ENCODE data around the gene RXRG. TPM values are rescaled to one million over a fixed set of nuclear protein-coding genes. Genes with fewer than 3 reads are reported as not detected.

The RXRG gene
- total RNA-seq, 4 donors from 2014 or later = 0.17 to 1.5 TPM; not detected in 2

DNA sequence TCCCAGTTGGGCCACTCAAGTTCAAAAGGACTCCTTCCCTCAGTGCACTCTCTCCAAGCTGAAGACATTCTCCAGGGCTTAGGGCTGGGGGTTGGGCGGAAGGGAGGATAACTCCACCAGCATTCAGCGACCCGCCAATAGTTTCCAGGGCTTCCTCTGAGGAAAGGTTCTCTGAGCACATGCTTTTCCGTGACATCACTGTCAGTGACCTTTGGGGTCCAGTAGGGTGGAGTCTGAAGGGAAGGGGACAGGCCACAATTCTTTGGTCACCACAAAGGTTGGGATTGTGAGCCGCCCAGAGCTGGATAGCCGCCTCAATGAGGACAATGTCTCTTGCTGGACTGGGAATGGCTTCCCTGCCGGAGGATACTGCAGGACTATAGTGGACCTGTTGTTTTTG, 22.8 kb upstream of the RXRG start:
- TF ChIP-seq, protein P1, sequence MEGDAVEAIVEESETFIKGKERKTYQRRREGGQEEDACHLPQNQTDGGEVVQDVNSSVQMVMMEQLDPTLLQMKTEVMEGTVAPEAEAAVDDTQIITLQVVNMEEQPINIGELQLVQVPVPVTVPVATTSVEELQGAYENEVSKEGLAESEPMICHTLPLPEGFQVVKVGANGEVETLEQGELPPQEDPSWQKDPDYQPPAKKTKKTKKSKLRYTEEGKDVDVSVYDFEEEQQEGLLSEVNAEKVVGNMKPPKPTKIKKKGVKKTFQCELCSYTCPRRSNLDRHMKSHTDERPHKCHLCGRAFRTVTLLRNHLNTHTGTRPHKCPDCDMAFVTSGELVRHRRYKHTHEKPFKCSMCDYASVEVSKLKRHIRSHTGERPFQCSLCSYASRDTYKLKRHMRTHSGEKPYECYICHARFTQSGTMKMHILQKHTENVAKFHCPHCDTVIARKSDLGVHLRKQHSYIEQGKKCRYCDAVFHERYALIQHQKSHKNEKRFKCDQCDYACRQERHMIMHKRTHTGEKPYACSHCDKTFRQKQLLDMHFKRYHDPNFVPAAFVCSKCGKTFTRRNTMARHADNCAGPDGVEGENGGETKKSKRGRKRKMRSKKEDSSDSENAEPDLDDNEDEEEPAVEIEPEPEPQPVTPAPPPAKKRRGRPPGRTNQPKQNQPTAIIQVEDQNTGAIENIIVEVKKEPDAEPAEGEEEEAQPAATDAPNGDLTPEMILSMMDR (IDR thresholded peaks at IDR 0.05; ENCODE audit: low read depth) = no peak

DNA sequence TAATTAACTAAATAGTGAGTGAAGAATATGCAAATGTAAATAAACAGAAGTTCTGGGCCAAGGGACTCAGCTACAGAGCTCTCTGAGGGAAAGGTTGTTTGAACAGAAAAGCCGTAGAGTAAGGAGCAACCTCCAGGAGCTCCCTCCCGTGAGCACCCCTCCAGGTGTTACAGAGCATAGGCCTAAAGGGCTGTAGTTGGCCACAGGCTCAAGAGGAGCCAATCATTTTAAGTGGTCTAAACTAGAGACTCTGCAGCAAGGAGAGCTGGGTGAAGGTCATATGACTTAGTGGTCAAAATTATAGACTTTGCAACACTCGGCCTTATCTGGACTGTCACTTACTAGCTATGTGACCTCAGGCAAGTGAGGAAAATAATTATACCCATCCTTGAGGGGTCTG, 19.1 kb upstream of the RXRG start:
- TF ChIP-seq, protein P1 (IDR thresholded peaks at IDR 0.05; ENCODE audit: low read depth) = no peak

DNA sequence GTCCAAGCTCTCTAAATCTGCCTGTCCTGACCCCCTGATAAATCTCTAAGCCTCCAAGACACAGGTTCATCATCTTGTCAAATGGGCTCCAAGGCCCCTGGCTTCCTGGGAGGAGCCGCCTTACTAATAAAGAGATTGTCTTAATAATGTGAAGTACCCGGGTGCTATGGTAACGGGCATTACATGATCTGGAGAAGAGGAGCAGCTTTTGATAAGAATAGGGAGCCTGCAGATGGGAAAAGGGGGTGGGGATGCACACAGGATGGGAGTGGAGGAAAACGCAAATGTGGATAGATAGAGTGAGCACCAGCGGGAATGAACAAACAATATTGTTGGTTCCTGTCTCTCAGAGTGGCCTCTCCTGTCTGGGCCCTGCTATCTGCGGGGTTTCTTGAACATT, 11.9 kb upstream of the RXRG start:
- TF ChIP-seq, protein P1 (IDR thresholded peaks at IDR 0.05; ENCODE audit: low read depth) = no peak

DNA sequence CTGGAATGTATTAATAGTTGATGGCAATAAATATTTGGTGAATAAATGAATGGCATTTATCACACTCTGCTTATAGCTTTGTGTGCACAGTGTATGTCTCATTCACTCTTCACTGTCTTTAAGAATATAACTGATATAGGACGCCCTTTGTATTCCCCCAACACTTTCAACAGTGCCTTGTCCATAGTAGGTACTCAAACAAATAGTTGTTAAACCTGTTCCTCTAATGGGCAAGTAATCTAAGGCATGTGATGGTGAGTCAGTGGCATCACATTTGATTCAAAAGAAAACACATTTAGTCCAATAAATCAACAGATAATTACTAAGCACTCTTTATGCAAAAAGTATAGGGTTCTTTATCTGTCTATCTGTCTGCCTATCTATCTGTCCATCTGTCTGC, 11.2 kb upstream of the RXRG start:
- TF ChIP-seq, protein P1 (IDR thresholded peaks at IDR 0.05; ENCODE audit: low read depth) = no peak

DNA sequence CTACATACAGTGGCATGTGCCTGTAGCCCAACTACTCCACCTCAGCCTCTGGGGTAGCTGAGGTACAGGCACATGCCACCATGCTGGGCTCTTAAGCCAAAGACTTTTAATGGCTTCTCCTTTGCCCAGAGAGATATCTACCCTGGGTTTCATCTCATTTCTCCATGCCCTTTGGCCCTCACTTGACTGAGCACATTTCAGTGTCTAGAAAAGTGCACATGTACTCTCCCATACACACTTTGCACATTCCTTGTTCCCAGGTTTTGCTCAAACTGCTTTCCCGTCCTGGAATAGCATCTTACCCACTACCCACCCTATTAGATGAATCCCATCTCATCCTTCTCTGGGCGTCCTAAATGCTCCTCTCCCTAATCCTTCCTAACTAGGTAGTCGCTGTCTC, 10.2 kb upstream of the RXRG start:
- TF ChIP-seq, protein P1 (IDR thresholded peaks at IDR 0.05; ENCODE audit: low read depth) = no peak

DNA sequence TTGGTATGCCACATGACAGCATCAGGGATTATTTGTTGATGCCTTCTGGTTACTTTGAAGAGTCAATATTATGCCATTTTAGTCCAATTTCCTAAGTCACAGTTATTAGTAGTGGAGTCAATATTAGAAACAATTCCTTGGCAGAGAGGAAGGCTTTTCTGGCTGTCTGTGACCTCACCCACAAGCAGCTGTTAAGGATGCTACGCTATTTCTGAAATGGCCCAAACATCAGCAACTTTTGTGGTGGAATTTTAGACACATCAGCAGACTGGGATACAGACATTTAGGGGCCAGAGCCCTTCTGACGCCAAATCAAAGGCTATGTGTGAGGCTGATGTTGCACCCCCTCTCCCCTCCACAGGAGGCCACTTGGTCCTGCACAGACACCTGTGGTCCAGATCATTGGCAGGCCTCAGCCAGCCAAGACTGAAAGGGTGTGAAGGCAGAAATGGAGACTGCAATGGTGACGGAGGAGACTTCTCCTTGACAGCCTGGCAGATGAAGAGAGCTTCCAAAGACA, 9.2 kb upstream of the RXRG start:
- TF ChIP-seq, protein P1 (IDR thresholded peaks at IDR 0.05; ENCODE audit: low read depth) = no peak

DNA sequence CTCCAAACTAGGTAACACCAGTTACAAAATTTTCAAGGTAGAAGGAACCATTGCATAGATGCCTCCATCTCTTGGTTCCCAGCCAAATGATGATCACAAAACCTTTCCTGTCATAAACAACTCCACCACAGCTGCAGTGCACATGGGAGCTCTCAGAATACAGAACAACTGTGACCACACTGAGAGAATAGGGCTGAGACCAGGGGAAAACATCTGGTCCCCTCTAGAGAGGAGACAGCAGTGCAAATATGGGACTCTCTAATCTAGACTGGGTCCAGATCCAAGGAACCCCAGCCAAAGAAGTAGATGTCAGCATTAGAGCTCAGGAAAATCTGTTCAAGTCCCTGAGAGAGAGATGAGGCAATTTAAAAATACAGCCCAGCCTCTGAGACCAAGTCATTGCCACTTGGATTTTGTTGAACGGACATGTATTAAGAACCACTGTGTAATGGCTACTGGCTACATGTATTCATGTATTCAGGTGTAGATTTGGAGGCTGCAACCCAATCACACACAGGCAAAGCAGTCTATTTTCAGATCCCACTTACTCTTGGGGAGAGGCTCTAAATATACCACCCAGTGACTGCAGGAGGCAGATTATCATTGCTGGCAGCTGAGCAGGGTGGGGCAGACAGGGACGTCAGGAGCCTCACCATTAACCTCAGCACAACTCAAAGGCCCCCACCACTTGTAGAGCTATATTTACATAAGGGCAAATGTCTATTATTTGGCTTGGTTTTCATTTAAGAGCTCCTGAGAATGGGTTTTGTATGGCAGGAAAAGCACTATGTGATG, 7.6 kb upstream of the RXRG start:
- TF ChIP-seq, protein P1 (IDR thresholded peaks at IDR 0.05; ENCODE audit: low read depth) = no peak
